Germinal center (tissue), 1 donor: Measurements from ENCODE around the gene STAT5B.
"Not testable (repeated sequence)": the region's sequence is repeated elsewhere in the genome, so short reads cannot be mapped to it uniquely, and the experiment has no call there.

Experiments
- DNase-seq: peaks from one replicate; pipeline ENCODE4 v3.0.0; 2012; ENCODE audit warnings: mixed read lengths, low spot score

STAT5B gene

DNA sequence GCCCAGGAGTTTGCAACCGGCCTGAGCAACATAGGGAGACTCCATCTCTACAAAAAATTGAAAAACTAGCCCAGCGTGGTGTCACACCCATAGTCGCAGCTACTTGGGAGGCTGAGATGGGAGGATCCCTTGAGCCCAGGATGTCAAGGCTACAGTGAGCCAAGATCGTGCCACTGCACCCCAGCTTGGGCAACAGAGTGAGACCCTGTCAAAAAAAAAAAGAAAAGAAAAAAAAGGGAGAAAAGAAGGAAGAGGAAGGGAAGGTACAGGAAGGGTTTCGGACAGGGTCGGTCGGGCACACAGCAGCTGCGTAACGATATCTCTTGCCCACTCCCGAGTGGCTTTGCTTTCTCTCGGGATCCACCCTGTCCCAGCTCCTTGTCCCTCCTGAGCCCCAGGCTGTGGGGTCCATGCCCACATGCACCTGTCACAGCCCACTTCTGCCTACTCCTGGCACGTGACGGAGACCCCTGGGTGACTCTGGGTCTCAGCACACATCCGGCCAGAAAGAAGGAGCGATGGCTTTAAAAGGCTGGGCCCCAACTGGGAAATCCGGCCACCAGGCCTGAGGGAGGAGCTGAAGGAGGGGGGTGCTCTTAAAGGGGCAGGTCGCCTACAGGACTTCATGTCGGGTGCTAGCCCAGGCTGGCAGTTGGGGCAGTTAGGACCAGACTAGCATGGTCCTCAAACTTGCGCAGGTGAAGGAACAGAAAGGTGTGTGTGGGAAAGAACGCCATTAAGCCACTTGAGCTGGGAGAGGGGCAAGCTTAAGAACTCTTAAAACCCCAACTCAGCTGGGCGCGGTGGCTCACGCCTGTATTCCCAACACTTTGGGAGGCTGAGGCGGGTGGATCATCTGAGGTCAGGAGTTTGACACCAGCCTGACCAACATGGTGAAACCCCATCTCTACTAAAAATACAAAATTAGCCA lies 82.0 kb downstream of the STAT5B start, which contains the start of gene GHDC:
GHDC (minus strand) TSS at position 526 of the 931 bp plus-strand sequence. CDS start 913 bp downstream, outside the sequence.
- peak; percentile 84 for DNase-seq

GRCh38 chr17:42193216-42193968 lies 82.8 kb downstream of the STAT5B start:
- no peak for DNase-seq

GRCh38 chr17:42192189-42193126 lies 83.7 kb downstream of the STAT5B start:
- no peak for DNase-seq

DNA sequence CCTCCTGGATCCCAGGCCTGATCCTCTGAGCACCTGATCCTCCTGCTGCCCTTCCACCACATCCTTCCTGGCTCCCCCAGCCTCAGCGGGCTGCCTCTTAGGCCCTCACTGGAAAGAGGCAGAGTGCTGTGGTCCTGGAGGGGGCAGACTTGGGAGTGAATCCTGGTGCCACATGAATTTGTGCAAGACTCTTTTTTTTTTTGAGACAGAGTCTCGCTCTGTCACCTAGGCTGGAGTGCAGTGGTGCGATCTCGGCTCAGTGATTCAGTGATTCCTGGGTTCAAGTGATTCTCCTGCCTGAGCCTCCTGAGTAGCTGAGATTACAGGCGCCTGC lies 84.9 kb downstream of the STAT5B start:
- no peak for DNase-seq

DNA sequence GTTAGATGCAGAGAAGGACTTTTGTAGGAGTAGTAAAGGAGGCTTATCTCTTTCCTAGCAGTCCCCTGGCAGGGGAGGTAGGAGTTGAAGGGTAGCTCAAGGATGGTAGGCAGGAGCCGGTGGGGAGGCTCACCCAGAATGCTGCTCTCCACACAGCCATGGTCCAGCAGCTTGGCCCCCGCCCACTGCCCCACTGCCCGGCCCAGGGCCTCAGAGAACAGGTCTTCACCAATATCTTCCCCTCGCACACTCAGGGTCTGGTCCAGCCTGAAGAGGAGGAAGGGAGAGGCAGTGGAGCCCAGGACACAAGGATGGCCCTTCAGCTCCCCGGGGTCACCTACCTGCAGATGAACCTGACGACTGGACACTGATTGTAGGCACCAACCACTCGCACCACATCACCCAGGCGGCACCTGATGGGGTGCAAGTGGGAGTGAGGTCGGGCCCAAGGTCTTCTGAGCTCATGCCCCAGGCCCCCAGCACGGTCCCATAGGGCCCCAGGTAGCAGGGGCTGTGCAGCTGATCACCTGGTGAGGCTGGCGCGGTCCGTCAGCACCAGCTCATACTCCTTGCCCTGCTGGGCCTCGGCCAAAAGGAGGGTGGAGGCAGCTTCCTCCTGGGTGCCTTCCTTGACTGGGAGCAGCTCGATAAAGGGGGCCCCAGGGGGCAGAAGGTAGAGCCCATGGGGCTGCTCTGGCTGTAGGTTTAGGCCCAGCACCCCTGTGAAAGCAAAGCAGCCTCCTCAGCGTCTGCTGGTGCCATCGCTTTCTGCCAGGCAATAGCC lies 85.5 kb downstream of the STAT5B start:
- no peak for DNase-seq

- DNase-seq: no peak
Observed at GRCh38 chr17:42189651-42189965, 86.6 kb downstream of the STAT5B start.

DNA sequence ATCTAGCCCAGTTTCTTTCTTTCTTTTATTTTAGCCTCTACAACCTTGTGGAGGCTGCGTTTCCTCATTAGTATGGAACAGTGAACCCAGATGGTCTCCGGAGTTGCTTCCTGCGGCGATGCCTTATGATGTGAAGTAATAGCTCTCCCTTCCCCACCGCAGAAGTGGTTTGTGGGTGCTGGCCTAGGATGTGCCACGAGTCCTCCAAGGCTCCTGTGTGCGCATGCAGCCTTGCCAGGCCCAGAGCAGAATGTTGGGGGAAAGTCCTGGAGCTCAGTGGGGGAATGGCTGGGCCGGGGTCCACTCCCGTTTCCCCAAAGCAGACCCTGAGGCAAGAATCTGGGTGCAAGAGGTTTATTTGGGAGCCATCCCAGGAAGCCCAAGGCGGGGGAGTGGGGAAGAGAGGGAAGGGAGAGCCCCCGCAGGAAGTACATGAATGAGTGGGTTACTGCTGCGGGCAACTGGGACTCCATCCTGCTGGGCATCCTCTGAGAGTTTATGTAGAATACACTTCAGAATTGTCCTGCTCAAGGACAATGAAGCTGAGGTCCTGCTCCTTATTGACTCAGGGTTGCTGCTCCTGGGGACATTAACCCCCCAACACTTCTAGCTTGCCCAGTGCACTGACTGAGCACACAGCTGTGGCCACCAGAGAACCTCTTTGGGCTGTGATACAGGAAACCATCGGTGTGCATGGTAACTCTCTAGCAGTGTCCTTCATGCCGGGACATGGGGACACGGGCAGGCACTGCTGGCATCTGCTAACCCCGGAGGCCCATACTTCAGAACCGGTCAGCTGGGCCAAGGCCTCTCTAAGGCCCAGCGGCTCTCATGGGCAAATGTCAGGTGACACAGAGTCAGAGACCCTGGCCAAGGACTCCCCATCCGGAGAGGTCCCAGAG lies 87.2 kb downstream of the STAT5B start:
- DNase-seq: no peak

GRCh38 chr17:42187833-42188232 lies 88.4 kb downstream of the STAT5B start:
- no peak for DNase-seq

DNA sequence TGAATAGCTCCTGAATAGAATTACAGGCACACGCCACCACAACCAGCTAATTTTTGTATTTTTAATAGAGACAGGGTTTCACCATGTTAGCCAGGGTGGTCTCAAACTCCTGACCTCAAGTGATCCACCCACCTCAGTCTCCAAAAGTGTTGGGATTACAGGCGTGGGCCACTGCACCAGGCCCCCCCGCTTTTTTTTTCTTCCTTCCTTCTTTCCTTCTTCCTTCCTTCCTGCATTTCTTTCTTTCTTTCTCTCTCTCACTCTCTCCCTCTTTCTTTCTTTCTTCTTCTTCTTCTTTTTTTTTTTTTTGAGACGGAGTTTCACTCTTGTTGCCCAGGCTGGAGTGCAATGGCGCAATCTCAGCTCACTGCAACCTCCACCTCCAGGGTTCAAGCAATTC lies 90.0 kb downstream of the STAT5B start:
- not testable (repeated sequence) for DNase-seq

- no peak for DNase-seq
Observed at GRCh38 chr17:42185621-42185930, 90.6 kb downstream of the STAT5B start.

GRCh38 chr17:42184713-42185620 lies 91.2 kb downstream of the STAT5B start, which contains the start of gene HCRT:
HCRT (minus strand) TSS chr17:42185452; CDS start chr17:42185365, 87 bp downstream.
- DNase-seq: no peak

DNA sequence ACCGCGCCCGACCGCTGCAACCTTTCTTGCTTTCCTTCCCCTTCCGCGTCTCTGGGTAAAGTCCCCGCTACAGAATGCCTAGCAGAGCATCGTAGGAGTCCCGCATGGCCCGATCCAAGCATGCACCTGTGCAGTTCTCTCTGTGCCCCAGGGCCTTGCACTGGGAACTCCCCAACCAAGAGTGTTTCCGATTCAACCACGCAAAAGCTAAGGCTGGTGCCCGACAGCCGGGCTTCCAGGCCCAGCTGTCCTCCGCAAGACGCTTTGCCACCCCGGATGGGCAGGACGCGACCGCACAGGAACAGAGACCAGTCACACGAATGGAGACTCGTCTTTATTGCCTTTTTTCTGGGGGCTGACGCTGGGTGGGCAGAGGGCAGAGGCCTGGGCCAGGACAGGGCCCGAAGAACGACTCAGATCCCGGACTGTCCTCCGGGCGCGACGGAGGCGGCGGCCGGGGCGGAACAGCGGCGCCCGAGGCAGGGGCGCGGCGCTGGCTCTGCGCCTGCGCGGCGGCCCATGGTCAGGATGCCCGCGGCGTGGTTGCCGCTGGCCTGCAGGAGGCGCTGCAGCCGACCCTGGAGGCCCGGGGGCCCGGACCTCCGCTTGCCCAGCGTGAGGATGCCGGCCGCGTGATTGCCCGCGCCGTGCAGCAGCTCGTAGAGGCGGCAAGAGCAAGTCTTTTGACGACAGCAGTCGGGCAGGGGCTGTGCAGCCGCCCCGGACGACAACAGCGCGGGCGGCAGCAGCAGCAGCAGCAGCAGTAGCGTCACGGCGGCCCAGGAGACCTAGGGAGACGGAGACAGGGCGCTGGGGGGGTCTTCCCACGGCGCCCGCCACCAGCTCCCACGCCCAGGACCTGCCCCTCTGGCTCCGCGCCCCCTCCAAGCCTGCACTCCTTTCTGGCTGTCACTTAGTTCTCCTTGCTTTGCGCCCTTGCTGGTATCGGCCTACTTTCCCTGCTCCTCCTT lies 92.2 kb downstream of the STAT5B start:
- peak; percentile 89 for DNase-seq

DNA sequence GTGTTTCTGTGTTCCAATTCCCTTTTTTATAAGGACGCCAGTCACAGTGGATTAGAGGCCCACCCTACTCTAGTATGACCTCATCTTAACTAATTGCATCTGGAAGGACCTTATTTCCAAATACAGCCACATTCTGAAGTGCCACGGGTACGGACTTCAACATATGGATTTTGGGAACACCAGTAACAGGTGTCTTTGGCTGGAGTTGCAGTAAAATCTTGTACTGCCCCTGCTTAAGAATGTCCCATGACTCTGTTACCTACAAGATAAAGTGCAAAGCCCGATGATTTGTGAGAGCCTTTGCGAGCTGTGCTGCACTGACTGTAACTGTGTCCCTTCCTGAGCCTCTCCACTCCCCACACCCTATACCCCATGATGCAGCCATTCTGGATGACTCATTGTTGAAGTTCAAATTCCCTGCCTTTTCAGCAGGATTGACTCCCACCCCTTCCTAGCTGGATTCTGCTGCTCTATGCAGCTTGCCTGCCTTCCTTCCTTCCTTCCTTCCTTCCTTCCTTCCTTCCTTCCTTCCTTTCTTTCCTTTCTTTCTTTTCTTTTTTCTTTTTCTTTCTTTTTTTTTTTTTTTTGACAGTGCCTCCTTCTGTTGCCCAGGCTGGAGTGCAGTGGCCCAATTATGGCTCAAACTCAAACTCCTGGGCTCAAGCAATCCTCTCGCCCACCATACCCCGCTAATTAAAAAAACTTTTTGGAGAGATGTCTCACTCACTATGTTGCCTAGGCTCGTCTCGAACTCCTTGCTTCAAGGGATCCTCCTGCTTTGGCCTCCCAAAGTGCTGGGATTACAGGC lies 93.1 kb downstream of the STAT5B start:
- no peak for DNase-seq

- DNase-seq: no peak
Observed at GRCh38 chr17:42181851-42182207, 94.4 kb downstream of the STAT5B start.

DNA sequence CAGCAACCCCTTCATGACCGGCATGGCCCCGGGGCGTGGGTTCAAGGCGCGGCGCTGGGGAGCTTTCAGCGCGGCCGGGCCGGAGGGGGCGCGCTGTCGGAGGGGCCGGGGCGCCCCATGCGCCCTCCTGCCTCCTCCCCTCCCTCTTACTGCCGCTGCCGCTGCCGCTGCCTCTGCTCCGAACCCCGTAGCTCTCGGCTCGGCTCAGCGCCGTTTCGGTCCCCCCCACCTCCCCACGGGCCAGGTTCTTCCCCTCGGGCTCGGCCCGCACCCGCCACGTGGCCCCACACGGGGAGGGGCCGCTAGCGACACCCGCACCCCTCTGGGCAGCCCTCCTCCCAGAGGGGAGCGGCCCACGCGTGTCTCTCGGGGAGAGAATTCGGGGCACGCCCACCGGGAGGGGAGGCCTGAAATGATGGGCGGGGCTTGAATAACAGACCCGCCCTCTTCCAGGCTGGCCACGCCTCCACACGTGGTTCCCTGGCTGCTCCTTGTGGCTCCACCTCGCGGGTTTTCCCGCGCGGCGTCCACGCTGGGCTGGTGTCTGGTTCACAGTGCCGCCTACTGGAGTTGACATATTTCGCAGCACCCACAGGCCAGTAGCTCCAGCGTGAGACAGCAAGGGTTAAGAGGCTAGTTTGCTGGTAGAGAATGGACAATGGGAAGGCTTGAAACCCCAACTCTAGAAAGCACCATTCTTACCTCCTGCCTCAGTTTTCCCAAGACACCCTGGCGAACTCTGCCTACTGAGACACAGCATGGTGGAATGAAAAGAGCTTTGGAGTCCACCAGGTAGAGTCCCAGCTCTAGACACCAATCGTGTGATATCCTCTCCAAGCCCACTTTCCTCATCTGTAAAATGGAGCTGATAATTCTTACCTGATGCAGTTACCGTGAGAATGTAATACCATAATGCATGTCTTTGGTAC lies 95.0 kb downstream of the STAT5B start, which contains the start of gene KCNH4:
KCNH4 (minus strand) TSS at position 221 of the 929 bp plus-strand sequence; CDS start at position 24, 197 bp downstream.
- DNase-seq: peak; percentile 92

DNA sequence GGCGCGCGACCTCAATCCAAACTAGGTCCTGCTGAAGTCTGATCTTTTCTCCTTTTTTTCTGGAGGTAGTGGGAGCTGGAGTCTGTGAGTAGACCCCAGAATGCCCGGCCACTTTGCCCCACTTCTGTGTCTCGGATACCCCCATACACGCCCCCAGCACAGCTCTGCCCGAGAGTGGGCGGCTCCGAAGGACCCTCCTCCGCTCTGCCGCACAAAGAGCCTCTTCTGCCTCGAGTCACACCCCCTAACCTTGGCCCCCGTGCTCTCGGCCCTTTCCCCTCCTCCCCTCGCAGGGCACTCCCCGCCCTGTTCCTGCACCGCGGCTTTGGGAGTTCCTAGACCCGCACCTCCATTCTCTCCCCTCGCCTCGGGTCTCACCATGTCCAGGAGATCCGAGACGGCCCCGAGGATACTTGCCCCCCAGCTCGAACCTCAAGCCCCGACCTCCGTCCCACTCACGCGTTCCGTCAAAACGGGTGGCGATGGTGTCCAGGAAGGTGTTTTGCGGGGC lies 95.7 kb downstream of the STAT5B start:
- DNase-seq: no peak
